HepG2 (cell line): ENCODE results near the gene ERCC6.

Source experiments
- KDM5B ChIP-seq: sonication (generic); formaldehyde crosslinking; IDR thresholded peaks from 2 replicates; pipeline ENCODE4 v1.4.0; 2020; ENCODE audit warnings: missing genetic modification reagents, mild to moderate bottlenecking, borderline replicate concordance
- ZNF639 ChIP-seq: conservative IDR thresholded peaks from 2 replicates; pipeline ENCODE4 v1.6.1; 2018; ENCODE audit warnings: missing genetic modification reagents

GRCh38 chr10:49532461-49532860 is 6.5 kb downstream of the ERCC6 start:
- TF ChIP-seq KDM5B = no peak
- no peak for TF ChIP-seq ZNF639 (CRISPR knock-in tag)
